A673 (cell line): Measurements from ENCODE around the gene TBC1D22A.

Experiments used
- EZH2 ChIP-seq: fragments of 200-600 bp; sonication (generic); IDR thresholded peaks from 2 replicates; pipeline ENCODE4 v1.6.1; 2017; ENCODE audit warnings: borderline replicate concordance, low read depth, mild to moderate bottlenecking, mixed read lengths, antibody characterized with exemption, low read length; ENCODE audit not compliant: poor library complexity, severe bottlenecking
- TF ChIP-seq, protein P1 (sequence below): fragments of 300-800, 200-600 bp; sonication (generic); conservative IDR thresholded peaks from 2 replicates; pipeline ENCODE4 v1.5.1; 2017; ENCODE audit warnings: low read depth, mild to moderate bottlenecking, antibody characterized with exemption, low read length, moderate library complexity, mixed read lengths

DNA sequence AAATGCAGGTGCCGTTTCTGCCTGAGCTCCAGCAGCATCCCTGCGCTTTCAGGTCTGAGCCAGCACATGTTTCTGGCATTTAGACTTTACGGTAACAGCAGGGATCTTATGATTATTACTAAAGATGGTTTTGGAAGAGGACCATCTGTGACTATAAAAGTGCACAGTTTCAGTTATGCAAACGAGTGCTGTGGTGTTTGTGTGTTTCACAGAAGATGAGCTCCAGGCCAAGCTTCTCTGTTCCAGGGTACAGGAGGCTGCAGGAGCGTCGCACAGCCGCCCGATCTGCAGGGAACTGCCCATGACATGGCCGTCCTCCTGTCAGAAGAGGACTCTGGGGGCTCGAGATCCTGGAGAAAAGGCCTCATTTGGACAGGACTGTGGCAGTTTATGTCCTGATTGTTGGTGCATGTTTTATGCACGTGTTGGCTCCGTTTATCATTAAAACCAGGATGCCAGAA, 297.3 kb downstream of the TBC1D22A start:
- TF ChIP-seq, protein P1, sequence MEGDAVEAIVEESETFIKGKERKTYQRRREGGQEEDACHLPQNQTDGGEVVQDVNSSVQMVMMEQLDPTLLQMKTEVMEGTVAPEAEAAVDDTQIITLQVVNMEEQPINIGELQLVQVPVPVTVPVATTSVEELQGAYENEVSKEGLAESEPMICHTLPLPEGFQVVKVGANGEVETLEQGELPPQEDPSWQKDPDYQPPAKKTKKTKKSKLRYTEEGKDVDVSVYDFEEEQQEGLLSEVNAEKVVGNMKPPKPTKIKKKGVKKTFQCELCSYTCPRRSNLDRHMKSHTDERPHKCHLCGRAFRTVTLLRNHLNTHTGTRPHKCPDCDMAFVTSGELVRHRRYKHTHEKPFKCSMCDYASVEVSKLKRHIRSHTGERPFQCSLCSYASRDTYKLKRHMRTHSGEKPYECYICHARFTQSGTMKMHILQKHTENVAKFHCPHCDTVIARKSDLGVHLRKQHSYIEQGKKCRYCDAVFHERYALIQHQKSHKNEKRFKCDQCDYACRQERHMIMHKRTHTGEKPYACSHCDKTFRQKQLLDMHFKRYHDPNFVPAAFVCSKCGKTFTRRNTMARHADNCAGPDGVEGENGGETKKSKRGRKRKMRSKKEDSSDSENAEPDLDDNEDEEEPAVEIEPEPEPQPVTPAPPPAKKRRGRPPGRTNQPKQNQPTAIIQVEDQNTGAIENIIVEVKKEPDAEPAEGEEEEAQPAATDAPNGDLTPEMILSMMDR: no peak
- no peak for TF ChIP-seq EZH2
